ENCODE results near the gene FKTN.
A peak's percentile ranks its signal among the peaks of the same experiment; 100 is the strongest.
"Not testable (repeated sequence)": the region's sequence is repeated elsewhere in the genome, so short reads cannot be mapped to it uniquely, and the experiment has no call there.

Gene FKTN

DNA sequence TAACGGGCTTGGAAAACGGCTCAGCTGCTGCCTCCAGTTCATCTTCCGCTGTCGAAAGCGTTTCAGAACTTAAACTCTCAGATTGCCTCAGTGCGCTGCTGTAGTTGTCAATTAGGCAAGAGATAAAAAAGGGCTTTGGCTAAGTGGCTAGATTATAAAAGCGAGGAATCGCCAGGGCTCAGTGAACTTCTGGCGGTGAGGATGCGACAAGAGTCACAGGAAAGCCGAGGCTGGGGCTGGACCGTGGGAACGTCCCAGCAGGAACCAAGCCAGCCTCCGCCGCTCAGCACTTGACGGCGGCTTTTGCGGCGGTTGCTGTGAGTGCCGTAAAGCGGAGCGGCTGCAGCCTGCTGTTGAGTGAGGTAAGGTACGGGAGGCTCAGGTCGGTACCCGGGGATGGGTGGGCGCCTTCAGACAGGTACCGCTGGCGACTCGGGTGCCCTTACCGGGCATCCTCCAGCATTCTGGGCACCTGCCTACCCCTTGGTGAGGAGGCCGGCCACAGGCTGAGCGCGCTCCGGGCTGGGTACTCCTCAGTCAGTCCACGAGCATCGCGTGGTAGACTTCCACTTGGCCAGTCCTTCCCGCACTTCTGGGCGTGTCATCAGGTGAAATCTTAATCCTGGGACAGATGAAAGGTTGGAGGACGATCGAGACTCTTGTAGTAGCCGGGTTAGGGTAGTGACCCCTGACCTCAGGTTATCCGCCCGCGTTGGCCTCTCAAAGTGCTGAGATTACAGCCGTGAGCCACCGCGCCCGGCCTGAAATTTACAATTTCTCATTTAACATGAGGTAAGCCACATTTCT is at the start of gene FKTN:
Gene FKTN (plus strand): TSS at position 328 of the 807 bp plus-strand sequence. CDS start 16,902 bp downstream, outside the sequence.
- DNase-seq (ENCODE audit: low read depth) = peak; percentile 78

GRCh38 chr9:105508530-105508929 is 49.4 kb upstream of the FKTN start:
- no peak for DNase-seq (ENCODE audit: low read depth)

DNA sequence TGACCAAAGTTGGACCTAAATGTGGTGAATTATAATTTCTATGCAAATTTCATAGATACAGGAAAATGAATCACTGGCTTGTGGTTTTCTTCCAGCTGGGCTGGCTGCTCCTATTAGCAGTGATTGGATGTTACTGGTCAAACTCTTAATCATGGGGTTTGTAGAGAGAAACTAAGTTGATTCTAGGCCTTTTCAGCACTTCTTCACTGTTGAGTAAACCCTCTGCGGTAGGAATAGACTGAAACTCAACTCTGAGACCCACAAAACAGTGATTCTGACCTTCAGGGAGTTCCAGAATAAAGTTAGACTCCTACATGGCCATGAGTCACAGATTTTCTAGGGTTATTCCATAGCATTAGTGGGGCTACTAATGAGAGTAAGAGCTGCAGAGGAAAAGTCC is 47.9 kb upstream of the FKTN start:
- DNase-seq (ENCODE audit: low read depth) = no peak

DNA sequence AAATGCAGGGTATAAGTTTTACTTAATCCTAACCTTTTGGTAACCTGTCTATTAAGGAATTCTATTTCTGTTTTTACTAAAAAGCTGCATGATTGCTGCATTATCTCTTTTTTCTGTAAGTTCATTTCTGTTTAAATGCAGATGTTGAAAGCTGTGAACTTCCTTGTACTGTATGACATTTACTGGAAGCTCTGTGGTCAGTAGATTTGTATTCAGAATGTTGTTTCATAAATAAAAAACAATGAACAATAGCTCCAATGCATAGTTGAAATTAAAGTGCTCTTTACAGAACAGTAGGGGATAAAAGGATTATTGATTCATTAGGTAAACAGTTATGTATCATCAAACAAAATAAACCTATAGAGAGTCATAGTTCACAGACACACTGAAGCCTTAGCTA is 46.5 kb upstream of the FKTN start:
- no peak for DNase-seq (ENCODE audit: low read depth)

- no peak for DNase-seq (ENCODE audit: low read depth)
These were observed 42.0 kb upstream of the FKTN start for GRCh38 chr9:105515811-105516413.

- not testable (repeated sequence) for DNase-seq (ENCODE audit: low read depth)
These were observed 38.1 kb upstream of the FKTN start for GRCh38 chr9:105519710-105520369.

DNA sequence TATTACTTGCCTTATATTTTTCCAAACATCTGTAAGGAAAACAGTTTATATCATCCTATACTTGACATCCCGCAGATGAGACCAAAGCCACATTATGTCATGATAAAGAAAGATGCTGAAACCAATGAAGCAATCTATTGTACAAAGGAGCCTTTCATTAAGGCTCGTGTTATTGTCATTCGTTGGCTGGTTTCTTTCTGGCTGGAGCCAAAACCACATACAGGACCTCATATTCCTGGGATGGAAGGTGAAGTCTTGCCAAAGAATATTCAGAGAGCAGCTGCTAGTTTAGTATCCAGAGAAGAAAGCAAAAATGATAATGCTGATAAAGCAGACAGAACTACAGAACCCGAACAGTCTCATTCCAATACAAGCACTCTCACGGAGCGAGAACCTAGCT is 36.9 kb upstream of the FKTN start:
- not testable (repeated sequence) for DNase-seq (ENCODE audit: low read depth)

DNA sequence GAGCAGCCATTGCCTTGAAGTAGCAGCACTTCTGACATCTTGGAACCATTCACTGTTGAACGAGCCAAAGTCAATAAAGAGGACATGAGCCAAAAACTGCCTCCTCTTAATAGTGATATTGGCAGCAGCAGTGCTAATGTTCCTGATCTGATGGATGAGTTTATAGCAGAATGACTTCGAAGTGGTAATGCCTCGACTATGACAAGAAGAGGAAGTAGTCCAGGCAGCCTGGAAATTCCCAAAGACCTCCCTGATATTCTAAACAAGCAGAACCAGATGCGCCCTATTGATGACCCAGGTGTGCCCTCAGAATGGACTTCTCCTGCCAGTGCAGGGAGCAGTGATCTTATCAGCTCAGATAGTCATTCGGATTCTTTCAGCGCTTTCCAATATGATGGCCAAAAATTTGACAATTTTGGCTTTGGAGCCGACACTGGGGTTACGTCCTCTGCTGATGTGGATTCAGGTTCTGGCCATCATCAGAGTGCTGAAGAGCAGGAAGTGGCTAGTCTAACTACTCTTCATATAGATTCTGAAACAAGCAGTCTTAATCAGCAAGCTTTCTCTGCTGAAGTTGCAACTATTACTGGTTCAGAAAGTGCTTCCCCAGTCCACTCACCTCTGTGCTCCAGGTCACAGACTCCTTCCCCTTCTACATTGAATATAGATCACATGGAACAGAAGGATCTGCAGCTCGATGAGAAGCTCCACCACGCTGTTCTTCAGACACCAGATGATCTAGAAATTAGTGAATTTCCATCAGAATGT is 35.1 kb upstream of the FKTN start:
- not testable (repeated sequence) for DNase-seq (ENCODE audit: low read depth)

DNA sequence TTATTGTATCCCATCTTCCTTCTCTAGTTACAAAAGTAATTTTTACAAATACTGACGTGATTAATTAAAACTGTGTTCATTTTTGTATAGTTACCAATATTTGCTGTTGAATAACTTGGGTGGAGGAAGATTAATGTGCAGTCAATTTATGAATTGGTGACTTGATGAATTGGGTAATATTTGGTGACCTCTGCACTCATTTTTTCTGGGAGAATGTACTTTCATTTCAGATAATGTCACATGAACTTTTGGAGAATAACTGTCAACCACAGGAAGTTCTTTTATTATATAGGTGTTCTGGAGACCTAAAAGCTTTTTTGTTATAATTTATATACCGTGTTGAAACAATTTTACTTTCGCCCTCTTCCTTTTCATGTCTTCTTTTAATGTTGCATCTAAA is 26.4 kb upstream of the FKTN start:
- no peak for DNase-seq (ENCODE audit: low read depth)

DNA sequence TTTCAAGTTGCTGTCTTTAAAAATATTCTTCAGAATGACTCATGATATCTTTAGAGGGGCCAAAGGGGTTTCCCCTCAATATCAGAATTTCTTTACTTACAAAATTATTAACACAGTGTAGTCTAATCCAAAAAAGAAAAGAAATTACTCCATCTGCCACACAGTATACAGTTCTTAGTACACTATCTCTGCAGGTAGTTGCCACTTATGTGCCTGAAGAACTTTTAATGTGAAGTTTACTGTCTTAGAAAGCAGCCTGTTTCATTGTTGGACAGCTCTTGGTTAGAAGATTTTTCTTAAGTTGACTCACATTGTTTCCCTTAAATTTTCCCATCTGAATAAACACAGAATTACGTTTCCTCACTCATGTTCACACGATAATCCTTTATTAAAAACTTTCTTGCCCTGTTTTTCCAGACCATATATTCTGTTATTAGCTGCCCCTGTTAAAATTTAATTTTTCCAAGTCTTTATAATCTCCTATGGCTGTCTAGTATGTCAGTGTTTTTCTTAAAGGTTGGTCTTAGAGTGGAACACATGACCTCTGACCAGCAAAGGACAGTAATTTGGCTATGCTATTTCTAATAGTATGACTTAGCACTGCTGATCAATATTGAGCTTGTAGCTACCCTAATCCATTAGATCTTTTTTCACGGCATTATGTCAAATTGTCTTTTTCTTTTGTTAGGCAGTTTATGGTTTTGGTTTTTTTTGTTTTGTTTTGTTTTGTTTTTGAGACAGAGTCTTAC is 21.8 kb upstream of the FKTN start:
- DNase-seq (ENCODE audit: low read depth) = no peak

DNA sequence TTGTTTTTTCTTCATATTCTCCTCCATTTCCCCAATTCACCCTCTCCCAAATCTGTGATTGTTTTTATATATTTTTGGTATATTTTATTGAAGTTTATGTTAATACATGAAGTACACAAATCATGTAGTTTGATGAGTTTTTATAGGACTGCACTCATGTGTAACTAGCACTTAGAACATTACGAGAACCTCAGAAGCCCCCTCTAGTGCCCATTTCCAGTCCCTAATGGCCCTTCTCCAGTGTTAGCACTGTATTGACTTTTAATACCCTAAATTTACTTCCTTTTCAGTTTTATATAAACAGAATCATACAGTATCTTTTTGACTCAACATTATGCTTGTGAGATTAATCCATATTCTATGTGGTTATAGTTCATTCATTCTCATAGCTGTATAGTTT is 18.5 kb upstream of the FKTN start:
- DNase-seq (ENCODE audit: low read depth) = no peak

GRCh38 chr9:105541838-105542237 is 16.1 kb upstream of the FKTN start:
- DNase-seq (ENCODE audit: low read depth) = no peak

- no peak for DNase-seq (ENCODE audit: low read depth)
These were observed 3.9 kb upstream of the FKTN start for GRCh38 chr9:105554042-105554441.

DNA sequence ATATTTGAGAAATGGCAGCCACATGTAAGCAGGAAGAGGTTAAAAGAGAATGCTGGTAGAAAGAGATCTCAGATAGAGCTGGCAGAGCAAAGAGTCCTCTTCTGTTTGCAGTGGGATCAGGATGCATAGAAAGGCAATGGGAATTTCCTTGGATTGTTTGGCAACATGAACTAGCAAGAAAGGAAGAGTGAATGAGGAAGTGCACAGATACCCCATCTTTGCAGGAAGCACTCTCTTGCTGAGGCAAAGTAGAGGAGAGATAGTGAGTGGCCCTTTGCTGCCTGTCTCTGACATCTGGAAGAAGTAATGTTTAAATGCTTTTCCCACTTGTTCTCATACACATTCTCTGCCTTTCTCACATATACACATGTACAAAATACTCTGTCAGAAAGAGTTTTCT is 14.5 kb downstream of the FKTN start:
- DNase-seq (ENCODE audit: low read depth) = no peak

DNA sequence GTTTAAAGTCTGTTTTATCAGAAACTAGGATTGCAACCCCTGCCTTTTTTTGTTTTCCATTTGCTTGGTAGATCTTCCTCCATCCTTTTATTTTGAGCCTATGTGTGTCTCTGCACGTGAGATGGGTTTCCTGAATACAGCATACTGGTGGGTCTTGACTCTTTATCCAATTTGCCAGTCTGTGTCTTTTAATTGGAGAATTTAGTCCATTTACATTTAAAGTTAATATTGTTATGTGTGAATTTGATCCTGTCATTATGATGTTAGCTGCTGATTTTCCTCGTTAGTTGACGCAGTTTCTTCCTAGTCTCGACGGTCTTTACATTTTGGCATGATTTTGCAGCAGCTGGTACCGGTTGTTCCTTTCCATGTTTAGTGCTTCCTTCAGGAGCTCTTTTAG is 22.0 kb downstream of the FKTN start:
- not testable (repeated sequence) for DNase-seq (ENCODE audit: low read depth)

DNA sequence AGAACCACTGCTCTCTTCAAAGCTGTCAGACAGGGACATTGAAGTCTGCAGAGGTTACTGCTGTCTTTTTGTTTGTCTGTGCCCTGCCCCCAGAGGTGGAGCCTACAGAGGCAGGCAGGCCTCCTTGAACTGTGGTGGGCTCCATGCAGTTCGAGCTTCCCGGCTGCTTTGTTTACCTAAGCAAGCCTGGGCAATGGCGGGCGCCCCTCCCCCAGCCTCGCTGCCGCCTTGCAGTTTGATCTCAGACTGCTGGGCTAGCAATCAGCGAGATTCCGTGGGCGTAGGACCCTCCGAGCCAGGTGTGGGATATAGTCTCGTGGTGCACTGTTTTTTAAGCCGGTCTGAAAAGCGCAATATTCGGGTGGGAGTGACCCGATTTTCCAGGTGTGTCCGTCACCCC is 23.6 kb downstream of the FKTN start:
- DNase-seq (ENCODE audit: low read depth) = not testable (repeated sequence)

GRCh38 chr9:105593145-105593544 is 35.2 kb downstream of the FKTN start:
- no peak for DNase-seq (ENCODE audit: low read depth)

GRCh38 chr9:105608721-105609598 is 51.0 kb downstream of the FKTN start:
- DNase-seq (ENCODE audit: low read depth) = no peak

GRCh38 chr9:105621001-105621400 is 63.1 kb downstream of the FKTN start:
- DNase-seq (ENCODE audit: low read depth) = no peak

DNA sequence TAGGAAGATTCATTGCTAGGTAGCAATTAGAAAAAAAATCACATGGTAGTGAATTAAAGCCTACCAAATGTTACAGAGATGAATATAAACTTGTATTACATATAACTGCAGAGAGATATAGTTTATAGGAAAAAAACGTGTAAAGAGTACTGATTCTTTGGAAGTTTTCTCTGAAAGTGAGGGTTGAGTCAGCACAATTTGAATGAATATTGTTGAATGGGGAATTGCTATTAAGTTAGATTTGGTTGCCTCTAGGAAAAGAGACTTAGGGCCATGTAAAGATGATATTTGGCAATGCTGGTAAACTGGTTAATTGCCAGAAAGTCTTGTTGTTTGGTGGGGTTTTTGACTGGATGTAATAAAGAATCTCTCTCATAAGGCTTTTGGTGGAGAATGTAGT is 67.2 kb downstream of the FKTN start:
- no peak for DNase-seq (ENCODE audit: low read depth)

- no peak for DNase-seq (ENCODE audit: low read depth)
These were observed 74.9 kb downstream of the FKTN start for GRCh38 chr9:105632807-105633206.
